Panc1 (cell line): ENCODE data around the gene ZNF329. TPM values are rescaled to one million over a fixed set of nuclear protein-coding genes. Genes with fewer than 3 reads are reported as not detected.

Experiments used
- total RNA-seq: library from RNA; stranded (reverse); gene quantifications from one replicate; pipeline ENCODE4 v1.2.1, GENCODE V29; 2021; ENCODE audit not compliant: unreplicated experiment

The ZNF329 gene
- total RNA-seq, 1 experiment from 2014 or later, result 12.2 TPM

Other genes with a start within 250 kb of the ZNF329 start
- 22.8 TPM for gene ZNF417, start 234.2 kb downstream of the ZNF329 start, total RNA-seq
- 5.1 TPM for gene ZNF418, start 215.4 kb downstream of the ZNF329 start, total RNA-seq
- 10.1 TPM for gene ZNF256, start 203.1 kb downstream of the ZNF329 start, total RNA-seq
- 0.98 TPM for gene C19orf18, start 176.3 kb downstream of the ZNF329 start, total RNA-seq
- gene ZNF606, start 148.0 kb downstream of the ZNF329 start, total RNA-seq, result 16.1 TPM
- not detected for gene ZSCAN1, start 116.8 kb downstream of the ZNF329 start, total RNA-seq
- not detected for gene ZNF135, start 91.5 kb downstream of the ZNF329 start, total RNA-seq
- gene ZSCAN18, start 52.6 kb downstream of the ZNF329 start, total RNA-seq, result not detected
- 13.7 TPM for gene ZNF274, start 32.3 kb upstream of the ZNF329 start, total RNA-seq
- 48.5 TPM for gene ZNF544, start 78.1 kb upstream of the ZNF329 start, total RNA-seq
- 12.6 TPM for gene ZNF8, start 128.2 kb upstream of the ZNF329 start, total RNA-seq
- gene ERVK3-1, start 154.6 kb upstream of the ZNF329 start, total RNA-seq, result 84.0 TPM
- 6.6 TPM for gene ZSCAN22, start 176.2 kb upstream of the ZNF329 start, total RNA-seq
- 47.4 TPM for gene A1BG, start 202.7 kb upstream of the ZNF329 start, total RNA-seq
- 1.9 TPM for gene ZNF497, start 212.0 kb upstream of the ZNF329 start, total RNA-seq
- 1.6 TPM for gene ZNF837, start 230.2 kb upstream of the ZNF329 start, total RNA-seq
- gene RPS5, start 236.5 kb upstream of the ZNF329 start, total RNA-seq, result 1,487 TPM
- gene RNF225, start 244.9 kb upstream of the ZNF329 start, total RNA-seq, result 1.6 TPM